GM12864 (cell line): ENCODE data around the gene CLIC2.
A peak's percentile ranks its signal among the peaks of the same experiment; 100 is the strongest.

Source experiments
- DNase-seq: peaks from one replicate; pipeline ENCODE4 v3.0.0-alpha.2; 2011; ENCODE audit warnings: low read depth
- H3K4me3 ChIP-seq: 2 replicates; pipeline ENCODE4 v1.5.1; 2011; ENCODE audit warnings: mild to moderate bottlenecking, low read depth, low read length, control low read depth
- CTCF ChIP-seq: IDR thresholded peaks from 2 replicates; pipeline ENCODE4 v1.5.1; 2011; ENCODE audit warnings: low read depth, mild to moderate bottlenecking, moderate library complexity, low read length, control low read depth, inconsistent platforms; ENCODE audit errors: missing control alignments

The CLIC2 gene

GRCh38 chrX:155266439-155266838, 68.0 kb downstream of the CLIC2 start:
- DNase-seq = no peak
- TF ChIP-seq CTCF = no peak
- no peak overlapping the region for H3K4me3 ChIP-seq

- peak; percentile 19 for DNase-seq
- peak within 1 kb of the TSS; percentile 81 for H3K4me3 ChIP-seq
- TF ChIP-seq CTCF = no peak
These were observed 70.4 kb downstream of the CLIC2 start, which contains the start of gene RAB39B for GRCh38 chrX:155263854-155264628. RAB39B (minus strand) TSS chrX:155264491; CDS start chrX:155264288, 203 bp downstream.

- peak overlapping the region; percentile 81 for H3K4me3 ChIP-seq
- TF ChIP-seq CTCF = no peak
- DNase-seq = no peak
These were observed 71.3 kb downstream of the CLIC2 start for GRCh38 chrX:155262970-155263754.

GRCh38 chrX:155259752-155260151, 74.7 kb downstream of the CLIC2 start:
- H3K4me3 ChIP-seq = no peak overlapping the region
- TF ChIP-seq CTCF = no peak
- DNase-seq = no peak

GRCh38 chrX:155251391-155251790, 83.0 kb downstream of the CLIC2 start:
- no peak overlapping the region for H3K4me3 ChIP-seq
- no peak for DNase-seq
- no peak for TF ChIP-seq CTCF

- no peak overlapping the region for H3K4me3 ChIP-seq
- DNase-seq = no peak
- TF ChIP-seq CTCF = no peak
These were observed 86.9 kb downstream of the CLIC2 start for GRCh38 chrX:155247497-155247896.
